Hindlimb muscle (tissue), 1 donor: ENCODE measurements around the gene GLB1L2. TPM values are rescaled to one million over a fixed set of nuclear protein-coding genes. Genes with fewer than 3 reads are reported as not detected.
"Not testable (repeated sequence)": the region's sequence is repeated elsewhere in the genome, so short reads cannot be mapped to it uniquely, and the experiment has no call there.

Experiments used
- DNase-seq: peaks from one replicate; pipeline ENCODE4 v3.0.0-alpha.2; 2013
- polyA plus RNA-seq: library from polyadenylated mRNA; unstranded; fragments of 120-200 nt; gene quantifications from one replicate; pipeline ENCODE4 v1.2.1, GENCODE V29; 2013; ENCODE audit not compliant: insufficient read length

GLB1L2 gene
- polyA plus RNA-seq, 1 donor = 0.28 TPM

- no peak for DNase-seq
Measured at GRCh38 chr11:134322553-134322952, 9.2 kb upstream of the GLB1L2 start.

GRCh38 chr11:134328433-134328832, 3.4 kb upstream of the GLB1L2 start:
- no peak for DNase-seq

- no peak for DNase-seq
Measured at GRCh38 chr11:134330611-134331353, 1.0 kb upstream of the GLB1L2 start.

- no peak for DNase-seq
Measured at GRCh38 chr11:134332189-134332631, 422 bp downstream of the GLB1L2 start.

- no peak for DNase-seq
Measured at GRCh38 chr11:134332782-134333181, 994 bp downstream of the GLB1L2 start.

GRCh38 chr11:134333312-134333711, 1.5 kb downstream of the GLB1L2 start:
- DNase-seq = no peak

GRCh38 chr11:134333946-134334345, 2.2 kb downstream of the GLB1L2 start:
- no peak for DNase-seq

GRCh38 chr11:134334796-134335571, 3.2 kb downstream of the GLB1L2 start:
- no peak for DNase-seq

- DNase-seq = no peak
Measured at GRCh38 chr11:134337051-134337450, 5.3 kb downstream of the GLB1L2 start.

GRCh38 chr11:134338068-134338467, 6.3 kb downstream of the GLB1L2 start:
- no peak for DNase-seq

GRCh38 chr11:134338654-134339053, 6.9 kb downstream of the GLB1L2 start:
- no peak for DNase-seq

- no peak for DNase-seq
Measured at GRCh38 chr11:134339756-134340155, 8.0 kb downstream of the GLB1L2 start.

- DNase-seq = no peak
Measured at GRCh38 chr11:134340354-134340964, 8.7 kb downstream of the GLB1L2 start.

GRCh38 chr11:134341805-134342571, 10.2 kb downstream of the GLB1L2 start:
- no peak for DNase-seq

- DNase-seq = no peak
Measured at GRCh38 chr11:134342572-134343340, 11.0 kb downstream of the GLB1L2 start.

- no peak for DNase-seq
Measured at GRCh38 chr11:134343646-134344045, 11.9 kb downstream of the GLB1L2 start.

- not testable (repeated sequence) for DNase-seq
Measured at GRCh38 chr11:134344497-134345236, 12.9 kb downstream of the GLB1L2 start.

GRCh38 chr11:134345237-134345550, 13.4 kb downstream of the GLB1L2 start:
- DNase-seq = no peak

- no peak for DNase-seq
Measured at GRCh38 chr11:134346101-134346975, 14.6 kb downstream of the GLB1L2 start.

GRCh38 chr11:134346976-134347350, 15.2 kb downstream of the GLB1L2 start:
- no peak for DNase-seq
